Mucosa of gallbladder (tissue), 1 donor: ENCODE data around the gene GRK3. TPM values are rescaled to one million over a fixed set of nuclear protein-coding genes. Genes with fewer than 3 reads are reported as not detected.
A peak's percentile ranks its signal among the peaks of the same experiment; 100 is the strongest.

Source experiments
- DNase-seq: peaks from one replicate; pipeline ENCODE4 v3.0.0-alpha.2; 2020; ENCODE audit warnings: low spot score
- total RNA-seq: library from RNA; stranded (reverse); gene quantifications from one replicate; pipeline ENCODE4 v1.2.1, GENCODE V29; 2021
- donor health status: DM: no; HTN: no; CAD: no.

Gene GRK3
- total RNA-seq, 1 donor from 2014 or later = 7.3 TPM

- no peak for DNase-seq
These were observed 172.0 kb downstream of the GRK3 start for GRCh38 chr22:25736378-25737011.

GRCh38 chr22:25739659-25740344, 175.3 kb downstream of the GRK3 start:
- no peak for DNase-seq

DNA sequence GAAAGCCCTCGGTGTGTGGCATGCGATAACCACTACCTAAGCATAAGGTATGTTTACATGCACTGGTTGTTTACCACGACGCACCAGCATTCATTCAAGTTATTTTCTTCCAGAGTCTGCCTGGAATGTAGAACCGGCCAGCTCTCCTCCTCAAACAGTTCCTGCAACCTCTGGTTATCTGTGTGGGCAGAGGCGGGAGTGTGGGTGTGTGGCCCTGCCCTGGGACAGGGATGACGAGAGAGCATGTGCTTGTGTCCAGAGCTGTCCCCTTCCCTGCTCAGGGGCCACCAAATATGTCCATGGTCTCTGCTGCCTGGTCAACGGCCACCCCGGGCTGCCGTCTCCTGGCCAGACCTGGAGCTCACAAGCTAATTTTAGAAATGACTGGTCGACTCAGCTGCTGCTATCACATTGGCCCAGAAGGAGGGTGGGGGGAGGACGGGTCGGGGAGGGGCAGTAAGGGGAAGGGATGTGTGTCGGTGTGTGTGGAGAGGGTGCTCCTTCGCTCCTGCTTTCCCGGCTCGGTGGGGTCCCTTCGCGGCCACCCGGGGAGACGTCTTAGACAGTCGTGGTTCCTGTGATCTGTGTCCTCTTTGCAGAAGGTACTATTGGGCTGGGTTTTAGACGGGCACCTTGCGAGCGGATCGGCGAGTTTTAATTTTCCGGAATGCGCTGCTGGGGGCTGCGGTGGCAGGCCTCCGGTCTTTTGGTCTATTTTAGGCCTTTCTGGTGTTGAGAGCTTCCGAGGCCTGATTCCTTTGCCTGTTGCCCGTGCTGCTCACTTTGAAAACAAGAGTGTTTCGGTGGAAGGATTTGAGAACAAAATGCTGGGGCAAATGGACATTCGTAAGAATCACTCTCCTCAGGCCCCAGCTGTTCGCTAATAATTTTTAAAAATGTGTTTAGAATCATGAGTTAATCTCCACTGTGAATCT, 177.5 kb downstream of the GRK3 start, which contains the start of gene MYO18B:
MYO18B (plus strand) TSS at position 497 of the 935 bp plus-strand sequence. CDS start 18,905 bp downstream, outside the sequence.
- DNase-seq = no peak

DNA sequence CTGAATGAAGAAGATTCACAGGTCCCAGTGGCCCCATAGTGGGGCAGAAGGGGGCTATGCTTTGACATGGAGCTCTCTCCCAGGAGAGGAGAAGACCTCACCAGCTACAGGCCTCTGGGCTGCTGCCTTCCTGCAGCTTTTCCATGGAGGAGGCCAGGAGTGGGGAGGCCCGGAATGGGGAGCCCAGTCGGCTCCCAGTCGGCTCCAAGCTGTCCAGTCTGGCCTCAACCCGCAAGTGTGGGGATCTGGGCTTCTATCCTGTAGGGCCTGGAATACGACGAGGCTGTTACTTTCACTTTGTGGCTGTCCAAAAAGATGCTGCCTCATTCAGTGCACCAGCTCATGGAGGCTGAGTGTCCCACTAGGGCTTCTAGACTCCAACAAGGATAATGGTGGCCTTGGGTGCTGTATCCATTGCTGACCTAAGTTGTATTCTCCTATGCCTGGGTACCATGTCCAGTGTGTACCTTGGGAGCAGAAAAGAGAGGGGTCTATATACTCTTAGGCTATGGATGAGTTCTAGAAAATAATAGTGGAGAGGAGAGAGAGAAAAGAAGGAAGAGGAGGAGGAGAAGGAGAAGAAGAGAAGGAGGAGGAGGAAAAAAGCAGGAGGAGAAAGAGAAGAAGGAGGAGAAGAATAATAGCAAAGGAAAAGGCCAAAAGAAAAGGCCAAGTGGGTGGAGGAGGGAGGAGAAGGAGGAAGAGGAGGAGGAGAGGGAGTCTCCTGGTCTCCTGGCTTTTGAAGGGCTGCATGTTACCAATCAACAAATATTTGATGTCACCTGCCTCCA, 178.6 kb downstream of the GRK3 start:
- DNase-seq = no peak

GRCh38 chr22:25744694-25745093, 180.2 kb downstream of the GRK3 start:
- DNase-seq = no peak

GRCh38 chr22:25745341-25746011, 181.0 kb downstream of the GRK3 start:
- DNase-seq = no peak

- DNase-seq = no peak
These were observed 181.5 kb downstream of the GRK3 start for GRCh38 chr22:25746012-25746373.

GRCh38 chr22:25747245-25747944, 182.9 kb downstream of the GRK3 start:
- DNase-seq = peak; percentile 15

DNA sequence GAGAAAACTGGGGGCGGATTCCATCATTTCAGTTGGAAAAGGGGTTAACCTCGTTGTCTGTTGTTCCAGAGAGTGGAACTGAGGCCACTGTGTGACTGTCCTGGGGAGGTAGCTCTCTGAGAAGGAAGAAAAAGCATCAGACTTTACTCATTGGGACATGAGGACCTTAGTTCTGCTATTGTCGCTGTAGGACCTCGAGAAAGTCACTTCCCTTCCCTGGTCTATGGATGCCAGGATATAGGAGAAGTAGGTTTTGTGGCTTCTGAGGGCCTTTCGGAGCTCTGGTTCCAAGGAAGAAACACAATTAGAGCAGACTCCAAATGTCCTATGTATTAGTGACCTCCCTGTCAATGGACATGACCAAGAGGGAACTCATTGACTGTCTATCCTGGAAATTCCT, 183.7 kb downstream of the GRK3 start:
- DNase-seq = no peak

GRCh38 chr22:25748704-25749103, 184.2 kb downstream of the GRK3 start:
- DNase-seq = peak; percentile 65

- DNase-seq = no peak
These were observed 185.1 kb downstream of the GRK3 start for GRCh38 chr22:25749420-25750169.

GRCh38 chr22:25750569-25751173, 186.2 kb downstream of the GRK3 start:
- DNase-seq = no peak

DNA sequence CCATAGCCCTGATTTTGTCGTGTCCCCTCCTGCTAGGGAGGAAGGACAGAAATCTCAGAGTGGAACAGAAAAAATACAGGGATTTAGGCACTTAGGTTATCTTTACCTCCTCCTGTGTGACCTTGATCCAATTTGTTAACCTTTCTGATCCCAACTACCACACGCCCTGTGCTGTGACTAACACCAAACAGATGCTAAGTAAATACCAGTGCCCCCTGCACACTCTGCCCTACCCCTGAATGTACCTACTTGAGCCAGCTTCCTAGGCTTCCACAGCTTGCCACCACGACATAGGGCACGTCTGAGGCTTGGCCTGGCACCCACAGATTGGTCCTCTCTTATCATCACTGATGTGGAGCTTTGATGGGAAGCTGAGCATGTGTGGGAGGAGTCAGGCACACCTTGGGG, 186.7 kb downstream of the GRK3 start:
- DNase-seq = no peak

DNA sequence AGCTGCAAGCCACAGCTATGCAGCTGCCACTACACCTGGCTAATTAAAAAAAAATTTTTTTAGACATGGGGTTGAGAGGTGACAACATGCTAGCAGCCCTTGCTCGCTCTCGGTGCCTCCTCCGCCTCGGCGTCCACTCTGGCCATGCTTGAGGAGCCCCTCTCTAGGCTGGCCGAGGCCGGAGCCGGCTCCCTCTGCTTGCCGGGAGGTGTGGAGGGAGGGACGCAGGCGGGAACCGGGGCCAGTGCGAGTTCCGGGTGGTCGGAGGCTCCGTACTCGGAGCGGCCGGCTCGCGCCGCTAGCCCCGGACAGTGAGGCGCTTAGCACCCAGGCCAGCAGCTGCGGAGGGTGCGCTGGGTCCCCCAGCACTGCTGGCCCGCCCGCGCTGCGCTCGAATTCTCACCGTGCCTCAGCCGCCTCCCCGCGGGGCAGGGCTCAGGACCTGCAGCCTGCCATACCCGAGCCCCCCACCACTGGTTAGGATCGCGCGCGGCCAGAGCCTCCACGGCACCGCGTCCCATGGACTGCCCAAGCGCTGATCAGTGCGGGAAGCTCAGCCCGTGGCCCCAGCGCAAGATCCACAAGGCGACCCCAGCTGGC, 188.2 kb downstream of the GRK3 start:
- DNase-seq = no peak

DNA sequence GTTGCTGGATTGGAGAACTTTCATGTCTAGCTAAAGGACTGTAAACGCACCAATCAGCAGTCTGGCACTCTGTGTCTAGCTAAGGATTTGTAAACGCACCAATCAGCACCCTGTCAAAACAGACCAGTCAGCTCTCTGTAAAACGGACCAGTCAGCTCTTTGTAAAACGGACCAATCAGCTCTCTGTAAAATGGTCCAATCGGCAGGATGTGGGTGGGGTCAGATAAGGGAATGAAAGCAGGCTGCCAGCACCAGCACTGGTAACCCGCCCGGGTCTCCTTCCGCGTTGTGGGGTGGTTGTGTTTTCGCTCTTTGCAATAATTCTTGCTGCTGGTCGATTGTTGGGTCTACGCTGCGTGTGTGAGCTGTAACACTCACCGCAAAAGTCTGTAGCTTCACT, 188.8 kb downstream of the GRK3 start:
- DNase-seq = no peak

- DNase-seq = peak; percentile 42
These were observed 190.2 kb downstream of the GRK3 start for GRCh38 chr22:25754527-25755202.

DNA sequence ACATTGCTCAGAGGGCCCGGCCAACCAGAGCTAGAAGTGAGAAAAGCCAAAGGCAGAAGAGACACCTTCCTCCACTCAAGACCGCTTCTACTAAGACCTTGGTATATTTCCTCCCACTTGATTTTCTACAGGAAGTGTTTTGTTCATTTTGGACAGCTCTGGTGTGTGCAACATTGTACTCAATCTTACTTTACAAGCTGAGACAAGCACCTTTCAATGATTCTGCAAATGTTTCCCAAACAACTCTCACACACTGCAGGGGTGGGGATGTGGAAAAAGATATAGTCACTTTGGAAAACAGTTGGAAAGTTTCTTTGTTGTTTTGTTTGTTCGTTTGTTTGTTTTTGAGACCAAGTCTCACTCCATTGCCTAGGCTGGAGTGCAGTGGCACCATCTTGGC, 193.2 kb downstream of the GRK3 start:
- DNase-seq = no peak

DNA sequence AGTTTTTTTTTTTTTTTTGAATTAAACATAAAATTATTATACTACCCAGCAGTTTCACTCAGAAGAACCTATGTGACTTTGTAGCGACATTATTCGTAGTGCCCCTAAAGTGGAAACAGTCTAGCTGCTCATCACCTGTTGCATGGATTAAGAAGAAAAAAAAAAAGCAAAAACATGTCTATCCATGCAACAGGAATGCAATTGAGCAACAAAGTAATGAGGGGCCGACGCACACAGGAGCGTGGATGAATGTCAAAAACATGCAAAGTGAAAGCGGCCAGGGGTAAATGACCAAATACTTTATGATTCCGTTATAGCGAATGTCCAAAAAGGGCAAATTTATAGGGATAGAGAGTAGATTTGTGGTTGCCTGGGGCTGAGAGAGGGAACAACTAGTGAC, 193.8 kb downstream of the GRK3 start:
- DNase-seq = no peak
